GM23338 (cell line): ENCODE data around the gene CPEB3. TPM values are rescaled to one million over a fixed set of nuclear protein-coding genes. Genes with fewer than 3 reads are reported as not detected.

ENCODE experiments used
- ATAC-seq: fragments of 200-7000 bp; cut with Tn5 transposase; 3 replicates; pipeline ENCODE4 v1.9.1; 2020
- DNase-seq: peaks from one replicate; pipeline ENCODE4 v3.0.0-alpha.2; 2015; ENCODE audit warnings: low spot score
- H2AFZ ChIP-seq: fragments of 200-600 bp; sonication (generic); 2 replicates; pipeline ENCODE4 v1.8.0; 2016; ENCODE audit warnings: antibody characterized with exemption, mild to moderate bottlenecking, moderate library complexity
- H3F3A ChIP-seq: fragments of 200-600 bp; sonication (generic); replicated peaks from 2 replicates; pipeline ENCODE4 v1.8.0; 2017; ENCODE audit warnings: antibody characterized with exemption, mixed run types, low read depth
- H3K27ac ChIP-seq: fragments of 200-600 bp; sonication (generic); 2 replicates; pipeline ENCODE4 v1.6.1; 2016; ENCODE audit warnings: low read depth
- H3K27me3 ChIP-seq: fragments of 200-600 bp; sonication (generic); 2 replicates; pipeline ENCODE4 v1.8.0; 2016; ENCODE audit warnings: mild to moderate bottlenecking, mixed run types, moderate library complexity; ENCODE audit not compliant: insufficient read depth
- H3K36me3 ChIP-seq: fragments of 200-600 bp; sonication (generic); 2 replicates; pipeline ENCODE4 v1.8.0; 2016; ENCODE audit warnings: mild to moderate bottlenecking; ENCODE audit not compliant: insufficient read depth
- H3K4me1 ChIP-seq: fragments of 200-600 bp; sonication (generic); 2 replicates; pipeline ENCODE4 v1.8.0; 2016; ENCODE audit warnings: mild to moderate bottlenecking, moderate library complexity; ENCODE audit not compliant: insufficient read depth
- H3K4me2 ChIP-seq: fragments of 200-600 bp; sonication (generic); 2 replicates; pipeline ENCODE4 v1.7.1; 2017; ENCODE audit warnings: mixed run types
- H3K4me3 ChIP-seq: fragments of 200-600 bp; sonication (generic); 2 replicates; pipeline ENCODE4 v1.6.1; 2016; ENCODE audit warnings: mixed run types
- H3K79me2 ChIP-seq: fragments of 200-600 bp; sonication (generic); replicated peaks from 2 replicates; pipeline ENCODE4 v1.8.0; 2017; ENCODE audit warnings: mild to moderate bottlenecking; ENCODE audit not compliant: insufficient read depth
- H3K9me2 ChIP-seq: fragments of 200-600 bp; sonication (generic); 2 replicates; pipeline ENCODE4 v1.8.0; 2017; ENCODE audit not compliant: insufficient read depth
- H4K20me1 ChIP-seq: fragments of 200-600 bp; sonication (generic); replicated peaks from 2 replicates; pipeline ENCODE4 v1.8.0; 2017; ENCODE audit warnings: mild to moderate bottlenecking; ENCODE audit not compliant: insufficient read depth
- H3K27ac Mint-ChIP-seq: 2 replicates; pipeline ENCODE4 v1.8.0; 2020; ENCODE audit warnings: inconsistent platforms, mild to moderate bottlenecking, moderate library complexity, mixed read lengths
- H3K27me3 Mint-ChIP-seq: 3 replicates; pipeline ENCODE4 v1.8.0; 2022; ENCODE audit warnings: low read depth, mild to moderate bottlenecking, moderate library complexity, mixed read lengths, inconsistent platforms; ENCODE audit not compliant: insufficient read depth, poor library complexity
- H3K36me3 Mint-ChIP-seq: 3 replicates; pipeline ENCODE4 v1.8.0; 2021; ENCODE audit warnings: low read depth, mild to moderate bottlenecking, inconsistent platforms, moderate library complexity, mixed read lengths
- H3K4me1 Mint-ChIP-seq: 3 replicates; pipeline ENCODE4 v1.8.0; 2020; ENCODE audit warnings: mild to moderate bottlenecking, inconsistent platforms, mixed read lengths
- H3K4me3 Mint-ChIP-seq: 3 replicates; pipeline ENCODE4 v1.8.0; 2021; ENCODE audit warnings: moderate library complexity, mild to moderate bottlenecking, inconsistent platforms, mixed read lengths
- H3K9me3 Mint-ChIP-seq: 3 replicates; pipeline ENCODE4 v1.8.0; 2020; ENCODE audit warnings: moderate library complexity, mild to moderate bottlenecking, inconsistent platforms, mixed read lengths
- EZH2 ChIP-seq: fragments of 200-600 bp; sonication (generic); IDR thresholded peaks from one replicate; pipeline ENCODE4 v1.8.0; 2017; ENCODE audit warnings: antibody characterized with exemption, mild to moderate bottlenecking, low read depth; ENCODE audit not compliant: unreplicated experiment
- EZH2phosphoT487 ChIP-seq: fragments of 200-600 bp; sonication (generic); IDR thresholded peaks from one replicate; pipeline ENCODE4 v1.8.1; 2018; ENCODE audit warnings: antibody characterized with exemption; ENCODE audit not compliant: unreplicated experiment
- JUNB ChIP-seq: IDR thresholded peaks from one replicate; pipeline ENCODE4 v1.6.1; 2016; ENCODE audit warnings: antibody characterized with exemption; ENCODE audit not compliant: unreplicated experiment
- NANOG ChIP-seq: IDR thresholded peaks from 2 replicates; pipeline ENCODE4 v1.6.1; 2016; ENCODE audit warnings: antibody characterized with exemption, borderline replicate concordance
- POLR2AphosphoS5 ChIP-seq: IDR thresholded peaks from 2 replicates; pipeline ENCODE4 v1.6.1; 2016; ENCODE audit warnings: antibody characterized with exemption, low read depth
- ZNF114 ChIP-seq: fragments of 250-450 bp; sonication (Bioruptor Pico); IDR thresholded peaks from 2 replicates; pipeline ENCODE4 v1.5.0; 2020; ENCODE audit warnings: mild to moderate bottlenecking, moderate library complexity
- ZNF331 ChIP-seq: fragments of 250-450 bp; sonication (Bioruptor Pico); IDR thresholded peaks from 2 replicates; pipeline ENCODE4 v1.5.0; 2020; ENCODE audit warnings: low read depth, mild to moderate bottlenecking, moderate library complexity
- polyA plus RNA-seq: library from polyadenylated mRNA; unstranded; fragments of >200 nt; fragmentation: Nextera tagmentation; extraction: Ambion mirVana; gene quantifications from 2 replicates; pipeline ENCODE4 v1.2.1, GENCODE V29; 2016
- total RNA-seq: library from RNA; depleted of rRNA; stranded (reverse); fragments of >200 nt; shearing (Covaris generic); gene quantifications from 2 replicates; pipeline ENCODE4 v1.2.3, GENCODE V29; 2014
- TF ChIP-seq, protein P1 (sequence below): fragments of 250-450 bp; sonication (Bioruptor Pico); IDR thresholded peaks from 2 replicates; pipeline ENCODE4 v1.5.0; 2020; ENCODE audit warnings: mild to moderate bottlenecking, moderate library complexity
- TF ChIP-seq, protein P2 (sequence below), 2 experiments: fragments of 200-600 bp in 1 of 2; sonication (generic) in 1 of 2; conservative IDR thresholded peaks; 2 replicates each; pipeline versions ENCODE4 v1.5.1 to v1.6.1; 2016 to 2017; ENCODE audit warnings: antibody characterized with exemption in 2 of 2, low read depth in 2 of 2, mild to moderate bottlenecking in 2 of 2, moderate library complexity in 1 of 2

CPEB3 gene
- total and polyA plus RNA-seq, 2 experiments from 2014 or later, result 0.74 to 1.9 TPM

DNA sequence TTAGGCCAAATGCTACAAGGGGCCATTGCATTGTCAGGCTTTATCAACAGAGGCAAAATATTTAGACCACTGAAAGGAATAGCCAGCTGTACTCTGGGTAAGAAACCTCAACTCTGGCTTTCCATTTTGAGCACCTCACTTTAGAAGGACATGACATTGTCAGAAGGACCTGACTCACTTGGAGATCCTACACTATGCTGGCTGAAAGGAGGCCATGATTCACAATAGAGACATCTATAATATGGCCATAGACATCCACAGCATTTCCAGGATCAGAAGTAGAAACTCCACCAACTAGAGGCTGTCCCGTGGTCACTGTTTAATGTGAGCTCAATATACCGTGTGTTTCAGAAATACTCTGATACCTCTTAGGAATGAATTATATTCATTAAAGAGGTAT, 226.4 kb downstream of the CPEB3 start (continued):
- TF ChIP-seq, protein P1, sequence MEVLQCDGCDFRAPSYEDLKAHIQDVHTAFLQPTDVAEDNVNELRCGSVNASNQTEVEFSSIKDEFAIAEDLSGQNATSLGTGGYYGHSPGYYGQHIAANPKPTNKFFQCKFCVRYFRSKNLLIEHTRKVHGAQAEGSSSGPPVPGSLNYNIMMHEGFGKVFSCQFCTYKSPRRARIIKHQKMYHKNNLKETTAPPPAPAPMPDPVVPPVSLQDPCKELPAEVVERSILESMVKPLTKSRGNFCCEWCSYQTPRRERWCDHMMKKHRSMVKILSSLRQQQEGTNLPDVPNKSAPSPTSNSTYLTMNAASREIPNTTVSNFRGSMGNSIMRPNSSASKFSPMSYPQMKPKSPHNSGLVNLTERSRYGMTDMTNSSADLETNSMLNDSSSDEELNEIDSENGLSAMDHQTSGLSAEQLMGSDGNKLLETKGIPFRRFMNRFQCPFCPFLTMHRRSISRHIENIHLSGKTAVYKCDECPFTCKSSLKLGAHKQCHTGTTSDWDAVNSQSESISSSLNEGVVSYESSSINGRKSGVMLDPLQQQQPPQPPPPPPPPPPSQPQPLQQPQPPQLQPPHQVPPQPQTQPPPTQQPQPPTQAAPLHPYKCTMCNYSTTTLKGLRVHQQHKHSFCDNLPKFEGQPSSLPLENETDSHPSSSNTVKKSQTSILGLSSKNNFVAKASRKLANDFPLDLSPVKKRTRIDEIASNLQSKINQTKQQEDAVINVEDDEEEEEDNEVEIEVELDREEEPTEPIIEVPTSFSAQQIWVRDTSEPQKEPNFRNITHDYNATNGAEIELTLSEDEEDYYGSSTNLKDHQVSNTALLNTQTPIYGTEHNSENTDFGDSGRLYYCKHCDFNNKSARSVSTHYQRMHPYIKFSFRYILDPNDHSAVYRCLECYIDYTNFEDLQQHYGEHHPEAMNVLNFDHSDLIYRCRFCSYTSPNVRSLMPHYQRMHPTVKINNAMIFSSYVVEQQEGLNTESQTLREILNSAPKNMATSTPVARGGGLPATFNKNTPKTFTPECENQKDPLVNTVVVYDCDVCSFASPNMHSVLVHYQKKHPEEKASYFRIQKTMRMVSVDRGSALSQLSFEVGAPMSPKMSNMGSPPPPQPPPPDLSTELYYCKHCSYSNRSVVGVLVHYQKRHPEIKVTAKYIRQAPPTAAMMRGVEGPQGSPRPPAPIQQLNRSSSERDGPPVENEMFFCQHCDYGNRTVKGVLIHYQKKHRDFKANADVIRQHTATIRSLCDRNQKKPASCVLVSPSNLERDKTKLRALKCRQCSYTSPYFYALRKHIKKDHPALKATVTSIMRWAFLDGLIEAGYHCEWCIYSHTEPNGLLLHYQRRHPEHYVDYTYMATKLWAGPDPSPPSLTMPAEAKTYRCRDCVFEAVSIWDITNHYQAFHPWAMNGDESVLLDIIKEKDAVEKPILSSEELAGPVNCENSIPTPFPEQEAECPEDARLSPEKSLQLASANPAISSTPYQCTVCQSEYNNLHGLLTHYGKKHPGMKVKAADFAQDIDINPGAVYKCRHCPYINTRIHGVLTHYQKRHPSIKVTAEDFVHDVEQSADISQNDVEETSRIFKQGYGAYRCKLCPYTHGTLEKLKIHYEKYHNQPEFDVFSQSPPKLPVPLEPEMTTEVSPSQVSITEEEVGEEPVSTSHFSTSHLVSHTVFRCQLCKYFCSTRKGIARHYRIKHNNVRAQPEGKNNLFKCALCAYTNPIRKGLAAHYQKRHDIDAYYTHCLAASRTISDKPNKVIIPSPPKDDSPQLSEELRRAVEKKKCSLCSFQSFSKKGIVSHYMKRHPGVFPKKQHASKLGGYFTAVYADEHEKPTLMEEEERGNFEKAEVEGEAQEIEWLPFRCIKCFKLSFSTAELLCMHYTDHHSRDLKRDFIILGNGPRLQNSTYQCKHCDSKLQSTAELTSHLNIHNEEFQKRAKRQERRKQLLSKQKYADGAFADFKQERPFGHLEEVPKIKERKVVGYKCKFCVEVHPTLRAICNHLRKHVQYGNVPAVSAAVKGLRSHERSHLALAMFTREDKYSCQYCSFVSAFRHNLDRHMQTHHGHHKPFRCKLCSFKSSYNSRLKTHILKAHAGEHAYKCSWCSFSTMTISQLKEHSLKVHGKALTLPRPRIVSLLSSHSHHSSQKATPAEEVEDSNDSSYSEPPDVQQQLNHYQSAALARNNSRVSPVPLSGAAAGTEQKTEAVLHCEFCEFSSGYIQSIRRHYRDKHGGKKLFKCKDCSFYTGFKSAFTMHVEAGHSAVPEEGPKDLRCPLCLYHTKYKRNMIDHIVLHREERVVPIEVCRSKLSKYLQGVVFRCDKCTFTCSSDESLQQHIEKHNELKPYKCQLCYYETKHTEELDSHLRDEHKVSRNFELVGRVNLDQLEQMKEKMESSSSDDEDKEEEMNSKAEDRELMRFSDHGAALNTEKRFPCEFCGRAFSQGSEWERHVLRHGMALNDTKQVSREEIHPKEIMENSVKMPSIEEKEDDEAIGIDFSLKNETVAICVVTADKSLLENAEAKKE (CRISPR knock-in tag), result no peak
- no peak for TF ChIP-seq POLR2AphosphoS5
- TF ChIP-seq EZH2, result no peak
- TF ChIP-seq, protein P2, sequence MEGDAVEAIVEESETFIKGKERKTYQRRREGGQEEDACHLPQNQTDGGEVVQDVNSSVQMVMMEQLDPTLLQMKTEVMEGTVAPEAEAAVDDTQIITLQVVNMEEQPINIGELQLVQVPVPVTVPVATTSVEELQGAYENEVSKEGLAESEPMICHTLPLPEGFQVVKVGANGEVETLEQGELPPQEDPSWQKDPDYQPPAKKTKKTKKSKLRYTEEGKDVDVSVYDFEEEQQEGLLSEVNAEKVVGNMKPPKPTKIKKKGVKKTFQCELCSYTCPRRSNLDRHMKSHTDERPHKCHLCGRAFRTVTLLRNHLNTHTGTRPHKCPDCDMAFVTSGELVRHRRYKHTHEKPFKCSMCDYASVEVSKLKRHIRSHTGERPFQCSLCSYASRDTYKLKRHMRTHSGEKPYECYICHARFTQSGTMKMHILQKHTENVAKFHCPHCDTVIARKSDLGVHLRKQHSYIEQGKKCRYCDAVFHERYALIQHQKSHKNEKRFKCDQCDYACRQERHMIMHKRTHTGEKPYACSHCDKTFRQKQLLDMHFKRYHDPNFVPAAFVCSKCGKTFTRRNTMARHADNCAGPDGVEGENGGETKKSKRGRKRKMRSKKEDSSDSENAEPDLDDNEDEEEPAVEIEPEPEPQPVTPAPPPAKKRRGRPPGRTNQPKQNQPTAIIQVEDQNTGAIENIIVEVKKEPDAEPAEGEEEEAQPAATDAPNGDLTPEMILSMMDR (conservative IDR thresholded peaks at IDR 0.05; ENCODE audit: low read depth in 2 of 2), result no peak
- TF ChIP-seq ZNF114 (CRISPR knock-in tag), result no peak
- no peak for TF ChIP-seq ZNF331
- TF ChIP-seq EZH2phosphoT487, result no peak
- TF ChIP-seq JUNB, result no peak
- no peak for TF ChIP-seq NANOG

DNA sequence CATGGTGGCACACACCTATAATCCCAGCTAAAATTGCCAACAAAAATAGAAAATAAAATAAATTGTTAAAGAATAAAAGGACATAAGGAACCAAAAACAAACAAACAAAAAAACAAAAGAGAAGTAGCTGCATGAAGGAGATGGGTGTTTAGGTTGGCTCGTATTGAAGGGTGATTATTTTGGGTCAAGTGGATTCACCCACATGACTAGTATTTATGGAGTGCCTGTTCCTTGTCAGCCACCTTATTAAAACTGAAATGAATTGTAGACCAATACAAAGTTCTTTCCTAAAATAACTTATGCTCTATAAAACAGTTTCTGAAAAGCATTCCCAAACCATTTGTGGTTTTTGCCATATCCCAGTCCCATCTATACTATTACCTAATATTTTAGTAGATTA, 228.6 kb downstream of the CPEB3 start:
- Histone ChIP-seq H3K27me3 (no peaks in the 10 kb centered on the region), H3K9me2 (no peaks in the 10 kb centered on the region), H3K4me1 (no peaks in the 10 kb centered on the region), H3K36me3 (no peaks in the 10 kb centered on the region), H3K79me2 (no peaks in the 10 kb centered on the region), H2AFZ (no peak overlapping the region), H3K4me2 (no peak overlapping the region), H4K20me1 (no peaks in the 10 kb centered on the region), H3K27ac (no peak overlapping the region), H3K4me3 (no peak overlapping the region), H3F3A (no peaks in the 10 kb centered on the region)
- no peak overlapping the region for H3K27ac Mint-ChIP-seq
- H3K4me1 Mint-ChIP-seq, result no peaks in the 10 kb centered on the region
- DNase-seq (no peak), ATAC-seq (no peak)
- H3K36me3 Mint-ChIP-seq, result no peaks in the 10 kb centered on the region
- H3K27me3 Mint-ChIP-seq, result no peaks in the 10 kb centered on the region
- no peak overlapping the region for H3K4me3 Mint-ChIP-seq
- no peaks in the 10 kb centered on the region for H3K9me3 Mint-ChIP-seq
- TF ChIP-seq, protein P1 (CRISPR knock-in tag), result no peak
- no peak for TF ChIP-seq EZH2phosphoT487
- TF ChIP-seq JUNB, result no peak
